GM21619 (cell line): ENCODE measurements around the gene CNPY4.
"Not testable (repeated sequence)": the region's sequence is repeated elsewhere in the genome, so short reads cannot be mapped to it uniquely, and the experiment has no call there.

Source experiments
- ATAC-seq: cut with Tn5 transposase; IDR thresholded peaks from one replicate; pipeline ENCODE4 v1.9.1; 2021; ENCODE audit not compliant: unreplicated experiment

The CNPY4 gene

DNA sequence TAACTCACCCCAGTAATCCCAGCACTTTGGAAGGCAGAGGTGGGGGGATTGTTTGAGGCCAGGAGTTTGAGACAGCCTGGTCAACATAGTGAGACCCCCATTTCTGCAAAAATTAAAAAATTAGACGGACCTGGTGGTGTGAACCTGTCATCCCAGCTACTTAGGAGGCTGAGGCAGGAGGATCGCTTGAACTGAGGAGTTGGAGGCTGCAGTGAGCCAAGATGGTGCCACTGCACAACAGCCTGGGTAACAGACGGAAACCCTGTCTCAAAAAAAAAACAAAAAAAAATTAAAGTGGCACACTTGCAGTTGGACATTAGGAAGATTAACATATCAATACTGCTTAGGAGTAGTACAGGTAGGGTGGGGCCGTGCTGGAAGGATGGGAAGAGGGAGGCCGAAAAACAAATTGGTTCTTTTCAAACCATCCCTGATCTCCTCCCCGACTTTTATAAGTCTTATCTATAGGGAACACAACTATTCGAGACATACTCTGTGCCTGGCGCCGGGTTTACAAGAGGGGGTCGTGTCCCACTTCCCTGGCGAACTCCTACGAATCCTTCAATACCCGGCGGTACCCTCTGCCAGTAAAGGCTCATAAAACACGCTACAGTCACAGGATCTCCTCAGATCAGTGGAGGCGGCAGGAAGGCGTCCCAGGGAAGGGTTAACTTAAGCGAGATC is 904 bp upstream of the CNPY4 start:
- no peak for ATAC-seq

DNA sequence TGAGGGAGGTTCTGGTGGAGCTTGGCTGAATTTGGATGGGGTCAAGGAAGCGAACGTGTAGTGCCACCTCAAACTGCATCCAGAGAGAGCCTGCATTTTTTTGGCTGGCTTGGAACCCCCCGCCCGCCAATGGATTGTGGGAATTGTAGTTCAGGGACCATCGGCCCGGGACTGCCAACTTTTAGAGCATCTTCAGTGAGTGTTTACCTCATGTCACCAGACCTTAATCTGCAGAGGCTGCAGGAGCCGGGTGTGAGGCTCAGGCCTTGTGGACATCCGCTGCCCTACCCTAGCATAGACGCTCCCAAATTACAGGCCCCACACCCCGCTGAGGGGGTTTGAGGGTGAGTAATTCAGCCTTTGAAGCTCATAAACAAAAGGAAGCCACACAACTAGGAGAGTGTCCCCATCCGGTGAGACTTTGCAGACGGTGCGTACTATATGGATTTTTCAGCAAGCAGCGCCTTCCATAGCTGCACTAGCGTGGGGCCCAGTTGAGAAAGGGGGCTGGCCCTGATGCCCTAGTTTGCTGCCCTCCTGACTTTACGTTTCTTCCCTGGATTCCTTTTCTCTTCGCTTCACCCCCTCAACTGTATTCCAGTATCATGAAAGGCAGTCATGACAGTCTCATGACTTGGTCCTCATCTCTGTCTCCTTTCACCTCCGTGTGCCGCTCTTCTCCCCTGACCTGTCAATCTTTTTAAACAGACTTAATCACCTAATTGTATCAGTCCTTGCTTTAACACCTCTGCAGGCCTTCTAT is 717 bp downstream of the CNPY4 start:
- peak; percentile 32 for ATAC-seq

- ATAC-seq: no peak
Observed at GRCh38 chr7:100120733-100121036, 1.3 kb downstream of the CNPY4 start.

DNA sequence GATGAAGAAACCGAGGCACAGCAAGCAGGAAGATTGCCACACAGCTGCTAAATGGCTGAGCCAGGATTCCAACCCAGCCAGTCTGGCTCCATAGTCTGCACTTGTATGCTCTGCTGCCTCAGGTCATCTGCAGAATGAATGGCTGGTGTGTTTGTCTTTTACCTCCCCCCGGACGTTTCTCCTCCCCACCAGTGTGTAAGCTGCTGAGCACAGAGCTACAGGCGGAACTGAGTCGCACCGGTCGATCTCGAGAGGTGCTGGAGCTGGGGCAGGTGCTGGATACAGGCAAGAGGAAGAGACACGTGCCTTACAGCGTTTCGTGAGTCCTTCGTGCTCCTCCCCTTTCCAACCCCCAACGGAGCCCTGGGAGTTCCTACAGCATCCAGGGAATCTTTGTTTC is 2.6 kb downstream of the CNPY4 start:
- ATAC-seq: no peak

DNA sequence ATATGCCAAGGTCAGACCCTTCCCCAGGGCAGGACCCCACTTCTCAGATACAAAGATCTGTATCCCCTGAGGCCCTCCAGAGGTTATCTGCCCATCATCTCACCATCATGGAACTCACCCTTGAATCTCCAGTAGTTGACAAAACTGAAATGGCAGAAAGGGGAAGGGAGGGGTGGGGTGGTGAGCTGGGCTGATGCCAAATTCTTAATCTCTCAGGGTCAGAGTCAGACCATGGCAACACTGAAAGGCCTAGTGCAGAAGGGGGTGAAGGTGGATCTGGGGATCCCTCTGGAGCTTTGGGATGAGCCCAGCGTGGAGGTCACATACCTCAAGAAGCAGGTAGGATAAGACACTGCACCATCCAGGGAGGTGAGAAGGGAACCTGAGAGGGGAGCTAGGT is 3.1 kb downstream of the CNPY4 start:
- no peak for ATAC-seq

DNA sequence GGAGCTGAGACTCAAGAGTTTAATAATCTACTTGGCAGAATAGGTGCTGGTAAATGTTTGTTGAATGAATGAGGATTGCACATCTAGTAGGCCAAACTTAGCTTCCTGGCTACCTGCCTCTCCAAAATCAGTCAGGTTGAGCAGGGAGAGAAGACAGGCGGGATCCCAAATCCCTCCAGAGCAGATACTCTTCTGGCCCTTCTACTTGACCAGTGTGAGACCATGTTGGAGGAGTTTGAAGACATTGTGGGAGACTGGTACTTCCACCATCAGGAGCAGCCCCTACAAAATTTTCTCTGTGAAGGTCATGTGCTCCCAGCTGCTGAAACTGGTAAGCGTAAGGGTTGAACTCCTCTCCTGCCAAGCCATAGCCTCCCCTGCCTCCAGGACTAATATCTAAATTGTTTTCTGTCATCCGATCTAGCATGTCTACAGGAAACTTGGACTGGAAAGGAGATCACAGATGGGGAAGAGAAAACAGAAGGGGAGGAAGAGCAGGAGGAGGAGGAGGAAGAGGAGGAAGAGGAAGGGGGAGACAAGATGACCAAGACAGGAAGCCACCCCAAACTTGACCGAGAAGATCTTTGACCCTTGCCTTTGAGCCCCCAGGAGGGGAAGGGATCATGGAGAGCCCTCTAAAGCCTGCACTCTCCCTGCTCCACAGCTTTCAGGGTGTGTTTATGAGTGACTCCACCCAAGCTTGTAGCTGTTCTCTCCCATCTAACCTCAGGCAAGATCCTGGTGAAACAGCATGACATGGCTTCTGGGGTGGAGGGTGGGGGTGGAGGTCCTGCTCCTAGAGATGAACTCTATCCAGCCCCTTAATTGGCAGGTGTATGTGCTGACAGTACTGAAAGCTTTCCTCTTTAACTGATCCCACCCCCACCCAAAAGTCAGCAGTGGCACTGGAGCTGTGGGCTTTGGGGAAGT is 5.1 kb downstream of the CNPY4 start:
- ATAC-seq: no peak

DNA sequence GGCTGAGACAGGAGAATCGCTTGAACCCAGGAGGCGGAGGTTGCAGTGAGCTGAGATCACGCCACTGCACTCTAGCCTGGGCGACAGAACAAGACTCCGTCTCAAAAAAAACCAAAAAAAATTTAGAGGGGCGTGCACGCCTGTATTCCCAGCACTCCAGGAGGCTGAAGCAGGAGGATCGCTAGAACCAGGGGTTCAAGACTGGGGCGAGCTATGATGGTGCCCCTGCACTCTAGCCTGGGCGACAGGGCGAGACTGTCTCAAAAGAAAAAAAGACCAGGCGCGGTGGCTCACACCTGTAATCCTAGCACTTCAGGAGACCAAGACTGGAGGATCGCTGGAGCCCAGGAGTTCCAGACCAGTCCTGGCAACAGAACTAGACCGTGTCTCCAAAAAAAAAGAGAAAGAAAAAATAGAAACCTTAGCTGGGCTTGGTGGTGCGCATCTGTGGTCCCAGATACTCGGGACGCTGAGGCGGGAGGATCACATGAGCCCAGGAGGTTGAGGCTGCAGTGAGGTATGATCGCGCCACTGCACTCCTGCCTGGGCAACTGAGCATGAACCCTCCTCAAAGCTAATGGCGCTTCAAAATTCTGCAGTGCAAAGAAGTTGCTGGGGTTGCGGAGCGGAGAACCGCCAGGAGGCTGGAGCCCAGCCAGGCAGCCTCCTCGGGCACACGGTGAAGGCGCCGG is 7.0 kb downstream of the CNPY4 start:
- peak; percentile 15 for ATAC-seq

- ATAC-seq: peak; percentile 58
Observed at GRCh38 chr7:100126931-100127865, 7.8 kb downstream of the CNPY4 start, which contains the start of gene MBLAC1. Gene MBLAC1 (plus strand): TSS chr7:100126967. CDS start chr7:100127396, 429 bp downstream.

- no peak for ATAC-seq
Observed at GRCh38 chr7:100127866-100128636, 8.6 kb downstream of the CNPY4 start.

GRCh38 chr7:100128637-100128963 is 9.2 kb downstream of the CNPY4 start:
- no peak for ATAC-seq

DNA sequence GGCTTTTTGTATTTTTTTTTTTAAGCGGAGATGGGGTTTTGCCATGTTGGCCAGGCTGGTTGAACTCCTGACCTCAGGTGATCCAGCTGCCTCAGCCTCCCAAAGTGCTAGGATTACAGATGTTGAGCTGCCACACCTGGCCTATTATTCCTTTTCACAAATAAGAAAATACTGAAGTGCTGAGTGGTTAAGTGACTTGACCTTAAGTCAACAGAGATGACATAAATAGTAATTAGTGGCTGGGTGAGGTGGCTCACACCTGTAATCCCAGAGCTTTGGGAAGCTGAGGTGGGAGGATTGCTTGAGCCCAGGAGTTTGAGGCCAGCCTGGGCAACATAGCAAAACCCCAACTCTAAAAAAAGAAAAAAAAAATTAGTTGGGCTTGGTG is 10.8 kb downstream of the CNPY4 start:
- ATAC-seq: not testable (repeated sequence)

- ATAC-seq: no peak
Observed at GRCh38 chr7:100130608-100131453, 11.4 kb downstream of the CNPY4 start.

DNA sequence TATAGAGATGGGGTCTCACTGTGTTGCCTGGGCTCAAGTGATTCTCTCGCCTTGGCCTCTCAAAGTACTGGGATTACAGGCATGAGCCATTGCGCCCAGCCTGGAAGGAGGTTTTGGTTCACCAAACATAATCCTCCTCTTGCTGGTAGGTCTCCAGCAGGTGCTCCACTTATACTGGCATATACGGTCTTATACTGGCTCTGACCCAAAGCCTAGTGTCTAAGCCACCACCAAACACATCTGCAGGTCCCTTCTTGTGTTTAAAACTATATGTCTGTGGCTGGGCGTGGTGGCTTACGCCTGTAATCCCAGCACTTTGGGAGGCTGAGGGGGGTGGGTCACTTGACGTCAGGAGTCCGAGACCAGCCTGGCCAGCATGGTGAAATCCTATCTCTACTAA is 12.7 kb downstream of the CNPY4 start:
- no peak for ATAC-seq

- peak; percentile 69 for ATAC-seq
Observed at GRCh38 chr7:100132697-100133151, 13.3 kb downstream of the CNPY4 start.

GRCh38 chr7:100137851-100138760 is 18.7 kb downstream of the CNPY4 start:
- no peak for ATAC-seq

GRCh38 chr7:100141555-100141949 is 22.1 kb downstream of the CNPY4 start:
- ATAC-seq: no peak

DNA sequence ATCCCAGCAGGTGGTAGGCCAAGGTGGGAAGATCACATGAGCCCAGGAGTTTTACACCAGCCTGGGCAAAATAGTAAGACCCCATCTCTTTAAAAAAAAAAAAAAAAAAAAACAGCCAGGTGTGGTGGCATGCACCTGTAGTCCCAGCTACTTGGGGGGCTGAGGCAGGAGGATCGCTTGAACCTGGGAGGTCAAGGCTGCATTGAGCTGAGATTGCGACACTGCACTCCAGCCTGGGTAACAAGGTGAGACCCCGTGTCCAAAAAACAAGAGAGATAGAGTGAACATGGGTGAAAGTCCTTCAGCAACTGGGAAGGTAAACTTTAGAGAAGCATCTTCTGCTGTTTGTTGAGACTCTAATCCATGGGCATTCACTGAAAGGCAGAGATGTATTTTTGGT is 23.0 kb downstream of the CNPY4 start:
- ATAC-seq: no peak
